GF-D8 (cell line): Measurements from ENCODE around the gene LRP11.
"Not testable (repeated sequence)": the region's sequence is repeated elsewhere in the genome, so short reads cannot be mapped to it uniquely, and the experiment has no call there.

Experiments
- DNase-seq: peaks from one replicate; lab custom pipeline; 2025; lab: John Stamatoyannopoulos, UW

Gene LRP11

DNA sequence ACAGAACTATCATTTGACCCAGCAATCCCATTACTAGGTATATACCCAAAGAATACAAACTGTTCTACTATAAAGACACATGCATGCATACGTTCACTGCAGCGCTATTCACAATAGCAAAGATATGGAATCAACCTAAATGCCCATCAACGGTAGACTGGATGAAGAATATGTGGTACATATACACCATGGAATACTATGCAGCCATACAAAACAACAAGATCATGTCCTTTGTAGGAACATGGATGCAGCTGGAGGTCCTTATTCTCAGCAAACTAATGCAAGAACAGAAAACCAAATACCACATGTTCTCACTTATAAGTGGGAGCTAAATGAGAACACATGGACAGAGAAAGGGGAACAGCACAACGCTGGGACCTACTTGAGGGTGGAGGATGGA is 15.8 kb downstream of the LRP11 start:
- not testable (repeated sequence) for DNase-seq

DNA sequence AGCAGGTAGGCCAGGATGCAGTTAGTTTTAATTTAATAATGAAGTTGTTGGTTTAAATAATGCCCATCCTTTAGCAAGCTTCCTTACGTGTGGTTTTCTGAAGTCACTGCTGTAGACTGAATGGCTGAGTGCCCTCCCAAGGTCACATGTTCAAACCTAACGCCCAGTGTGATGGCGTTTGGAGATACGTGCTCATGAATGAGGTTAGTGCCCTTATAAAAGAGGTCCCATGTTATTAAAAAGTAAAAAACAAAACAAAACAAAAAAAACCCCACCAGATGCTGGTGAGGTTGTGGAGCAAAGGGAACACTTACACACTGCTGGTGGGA is 16.3 kb downstream of the LRP11 start:
- no peak for DNase-seq

GRCh38 chr6:149846321-149846720 is 17.8 kb downstream of the LRP11 start:
- DNase-seq = no peak

DNA sequence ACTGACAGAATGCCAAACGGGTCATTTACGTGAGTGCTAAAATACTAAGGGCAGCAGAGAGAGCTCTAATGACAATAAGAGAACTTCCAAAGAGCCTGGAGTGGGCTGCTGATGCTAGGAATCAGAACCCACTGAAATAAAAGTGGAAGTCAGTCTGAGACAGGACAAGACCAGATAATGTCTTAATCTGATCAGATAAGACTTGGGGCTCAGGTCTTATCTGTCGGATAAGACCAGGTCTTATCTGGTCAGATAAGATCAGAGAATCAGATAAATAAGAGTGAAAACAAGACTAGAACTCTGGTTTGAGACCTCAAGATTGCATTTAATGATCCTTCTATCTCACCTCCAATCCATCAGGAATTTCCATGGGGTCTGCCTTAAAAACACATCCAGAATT is 18.6 kb downstream of the LRP11 start:
- no peak for DNase-seq

GRCh38 chr6:149844480-149844879 is 19.7 kb downstream of the LRP11 start:
- no peak for DNase-seq

DNA sequence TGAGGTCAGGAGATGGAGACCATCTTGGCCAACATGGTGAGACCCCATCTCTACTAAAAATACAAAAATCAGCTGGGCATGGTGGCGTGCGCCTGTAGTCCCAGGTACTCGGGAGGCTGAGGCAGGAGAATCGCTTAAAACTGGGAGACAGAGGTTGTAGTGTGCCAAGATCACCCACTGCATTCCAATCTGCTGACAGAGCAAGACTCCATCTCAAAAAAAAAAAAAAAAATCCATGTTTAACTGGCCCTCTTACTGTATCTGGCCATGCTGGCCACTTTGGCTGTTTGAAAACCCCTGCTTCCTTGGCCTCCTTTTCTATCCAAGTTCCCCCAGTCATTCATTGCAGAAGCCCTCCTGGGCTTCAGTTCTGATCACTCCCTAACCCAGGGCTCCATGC is 20.1 kb downstream of the LRP11 start:
- DNase-seq = not testable (repeated sequence)

GRCh38 chr6:149843051-149843633 is 21.0 kb downstream of the LRP11 start:
- no peak for DNase-seq

DNA sequence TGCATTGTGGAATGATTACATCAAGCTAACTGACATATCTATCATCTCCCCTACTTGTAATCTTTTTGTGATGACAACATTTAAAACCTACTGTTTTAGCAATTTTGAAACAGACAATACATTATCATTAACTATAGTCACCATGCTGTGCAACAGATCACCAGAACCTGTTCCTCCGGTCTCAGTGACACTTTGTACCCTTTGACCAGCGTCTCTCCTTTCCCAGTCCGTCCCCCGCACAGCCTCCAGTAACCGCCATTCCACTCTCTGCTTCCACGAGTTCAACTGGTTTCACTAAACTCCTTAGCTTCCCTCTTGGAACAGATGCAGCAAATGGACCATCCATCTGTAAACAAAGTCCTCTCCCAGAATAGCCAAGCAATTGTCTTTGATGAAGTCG is 21.8 kb downstream of the LRP11 start:
- DNase-seq = no peak

- DNase-seq = no peak
Measured at GRCh38 chr6:149840345-149841075, 23.6 kb downstream of the LRP11 start.

- DNase-seq = no peak
Measured at GRCh38 chr6:149834513-149835481, 29.4 kb downstream of the LRP11 start.

DNA sequence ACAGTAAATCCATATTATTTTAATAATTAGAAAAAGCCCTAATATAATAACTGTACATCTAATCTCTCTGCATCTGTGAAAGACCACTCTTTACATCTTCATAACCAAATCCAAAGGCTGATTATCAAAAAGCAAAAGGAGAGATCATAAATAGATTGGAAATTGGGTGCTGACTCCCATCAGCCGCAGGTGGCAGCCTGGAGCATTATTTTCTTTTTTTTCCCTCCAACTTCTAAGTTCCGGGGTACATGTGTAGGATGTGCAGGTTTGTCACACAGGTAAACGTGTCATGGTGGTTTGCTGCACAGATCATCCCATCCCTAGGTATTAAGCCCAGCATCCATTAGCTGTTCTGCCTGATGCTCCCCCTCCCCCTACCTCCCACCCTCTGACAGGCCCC is 30.5 kb downstream of the LRP11 start:
- DNase-seq = no peak

DNA sequence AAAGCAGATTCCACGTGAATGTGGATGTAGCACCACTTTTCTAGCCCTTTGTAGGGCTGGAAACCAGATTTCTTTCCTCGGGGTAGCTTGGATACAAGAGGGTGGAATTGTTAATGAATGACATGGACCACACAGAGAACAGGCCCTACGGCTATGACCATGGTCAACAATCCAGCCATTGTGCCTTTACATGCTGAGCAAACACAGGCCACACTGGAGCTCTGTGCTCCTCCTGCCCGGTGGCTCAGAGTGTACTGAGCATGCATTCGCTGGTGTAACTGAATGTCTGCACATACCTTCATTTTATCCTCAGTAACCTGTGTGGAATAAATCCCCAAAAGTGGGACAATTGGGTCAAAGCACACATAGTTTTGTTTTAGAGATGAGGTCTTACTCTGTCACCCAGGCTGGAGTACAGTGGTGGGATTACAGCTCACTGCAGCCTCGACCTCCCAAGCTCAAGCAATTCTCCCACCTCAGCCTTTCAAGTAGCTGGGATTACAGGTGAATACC is 32.8 kb downstream of the LRP11 start:
- no peak for DNase-seq

- DNase-seq = no peak
Measured at GRCh38 chr6:149830731-149831307, 33.3 kb downstream of the LRP11 start.

- DNase-seq = no peak
Measured at GRCh38 chr6:149825292-149825691, 38.9 kb downstream of the LRP11 start.

DNA sequence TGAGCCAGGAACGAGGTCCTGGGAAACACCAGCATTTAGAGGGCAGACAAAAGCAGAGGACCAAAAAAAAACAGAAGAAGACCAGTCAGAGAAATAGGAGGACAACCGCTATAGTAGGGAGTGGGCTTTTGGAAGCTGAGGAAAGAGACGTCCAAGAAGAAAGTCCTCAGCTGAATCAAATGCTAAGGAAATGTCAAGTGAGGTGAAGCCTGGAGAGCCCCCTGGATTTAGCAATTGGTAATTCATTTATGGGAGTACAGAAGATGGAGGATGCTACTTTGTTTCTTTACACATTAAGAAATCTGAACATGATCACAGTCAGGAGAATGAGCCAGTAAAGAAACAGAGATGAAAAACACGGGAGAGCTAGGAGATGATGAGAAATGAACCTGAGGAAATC is 41.1 kb downstream of the LRP11 start:
- no peak for DNase-seq

- no peak for DNase-seq
Measured at GRCh38 chr6:149821492-149821891, 42.7 kb downstream of the LRP11 start.

DNA sequence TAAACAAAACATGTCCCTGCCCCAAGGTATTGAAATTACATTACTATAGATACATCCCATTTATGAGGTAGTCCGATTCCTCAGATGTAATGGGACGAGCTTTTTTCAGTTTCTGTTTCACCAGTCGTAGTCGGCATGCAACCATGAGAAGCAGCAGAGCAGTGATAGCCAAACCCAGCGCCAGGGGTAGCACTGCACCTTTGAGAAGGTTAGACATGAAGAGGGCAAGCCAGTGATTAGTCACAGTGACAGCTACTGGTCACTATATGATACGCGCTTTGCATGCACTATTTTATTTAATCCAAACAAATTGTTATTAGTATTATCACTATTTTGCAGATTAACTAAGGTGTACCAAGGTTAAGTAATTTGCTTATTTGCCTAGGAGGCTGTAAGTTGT is 43.7 kb downstream of the LRP11 start:
- no peak for DNase-seq

GRCh38 chr6:149815788-149816187 is 48.4 kb downstream of the LRP11 start:
- no peak for DNase-seq

- DNase-seq = no peak
Measured at GRCh38 chr6:149813351-149813750, 50.8 kb downstream of the LRP11 start.

- DNase-seq = no peak
Measured at GRCh38 chr6:149809798-149810197, 54.4 kb downstream of the LRP11 start.

DNA sequence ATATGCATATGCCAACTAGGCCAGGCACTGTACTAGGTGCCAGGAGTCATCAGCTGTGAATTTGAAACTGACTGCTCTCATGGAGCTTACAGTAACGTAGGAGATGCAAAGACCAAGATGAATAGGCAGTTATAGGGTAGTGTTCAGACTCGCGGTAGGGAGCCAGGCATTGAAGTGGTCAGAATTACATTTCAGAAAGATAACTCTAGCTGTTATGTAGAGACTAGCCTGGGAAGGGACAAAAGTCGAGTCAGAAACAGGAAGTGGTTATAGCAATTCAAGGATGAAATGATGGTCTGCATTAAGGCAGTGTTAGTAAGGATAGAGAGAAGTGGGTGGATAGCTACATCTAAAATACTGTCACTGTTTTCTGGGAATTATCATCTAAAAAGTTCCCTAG is 58.0 kb downstream of the LRP11 start:
- DNase-seq = no peak

DNA sequence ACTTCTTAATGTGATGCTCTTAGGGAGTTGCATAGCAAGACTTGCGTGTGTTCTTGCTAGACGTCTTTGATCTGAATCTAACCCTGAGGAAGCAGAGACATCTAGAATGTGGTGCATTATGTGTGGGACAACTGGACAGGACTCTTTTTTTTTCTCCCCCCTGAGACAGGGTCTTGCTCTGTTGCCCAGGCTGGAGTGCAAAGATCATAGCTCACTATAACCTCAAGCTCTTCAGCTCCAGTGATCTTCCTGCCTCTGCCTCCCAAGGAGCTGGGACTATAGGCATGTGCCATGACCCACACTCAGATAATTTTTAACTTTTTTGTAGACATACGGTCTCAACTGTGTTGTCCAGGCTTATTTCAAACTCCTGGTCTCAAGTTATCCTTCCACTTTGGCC is 80.6 kb downstream of the LRP11 start:
- DNase-seq = no peak
